Naive thymus-derived CD4-positive, alpha-beta T cell (primary cell): Measurements from ENCODE around the gene RPE. TPM values are rescaled to one million over a fixed set of nuclear protein-coding genes. Genes with fewer than 3 reads are reported as not detected.
A peak's percentile ranks its signal among the peaks of the same experiment; 100 is the strongest.

Experiments
- ATAC-seq: fragments of 150-1000 bp; cut with Tn5 transposase; 2 replicates; pipeline ENCODE4 v1.10.0; 2021; ENCODE audit warnings: mild to moderate bottlenecking, moderate library complexity
- CTCF ChIA-PET: fragments of 350-600 bp; sonication (Branson Sonifier 250); formaldehyde crosslinking; loops from one replicate; lab custom pipeline; 2021; ENCODE audit warnings: antibody characterized with exemption; lab: Charles Lee
- POLR2A ChIA-PET: fragments of 350-600 bp; sonication (Branson Sonifier 250); formaldehyde crosslinking; loops from one replicate; lab custom pipeline; 2021; ENCODE audit warnings: antibody characterized with exemption, inconsistent platforms; lab: Charles Lee
- DNase-seq, 9 donors: peaks; one replicate each; pipeline versions ENCODE4 v3.0.0 to v3.0.0-alpha.2; 2020 to 2022; ENCODE audit warnings: mixed read lengths in 1 of 9
- H3K27ac ChIP-seq: one replicate; pipeline ENCODE4 v1.7.0; 2013; ENCODE audit warnings: mild to moderate bottlenecking, low read depth, low read length, moderate library complexity
- H3K27me3 ChIP-seq, 2 donors: one replicate each; pipeline ENCODE4 v1.7.0; 2013; ENCODE audit warnings: low read length in 2 of 2, mild to moderate bottlenecking in 2 of 2, moderate library complexity in 2 of 2; ENCODE audit not compliant: control insufficient read depth in 2 of 2, insufficient read depth in 2 of 2
- H3K36me3 ChIP-seq, 3 experiments: 1 replicate in 2 of 3; 2 replicates in 1 of 3; pipeline ENCODE4 v1.7.0; 2013; ENCODE audit warnings: low read length in 3 of 3, mild to moderate bottlenecking in 3 of 3, moderate library complexity in 1 of 3; ENCODE audit not compliant: insufficient read depth in 3 of 3, control insufficient read depth in 2 of 3
- H3K4me1 ChIP-seq, 2 donors: one replicate each; pipeline ENCODE4 v1.7.0; 2013; ENCODE audit warnings: low read length in 2 of 2, mild to moderate bottlenecking in 2 of 2, moderate library complexity in 1 of 2; ENCODE audit not compliant: control insufficient read depth in 2 of 2, insufficient read depth in 2 of 2
- H3K4me3 ChIP-seq: 2 replicates; pipeline ENCODE4 v1.7.0; 2013; ENCODE audit warnings: mild to moderate bottlenecking, low read length
- H3K9me3 ChIP-seq, 3 experiments: 1 replicate in 2 of 3; 2 replicates in 1 of 3; pipeline ENCODE4 v1.7.0; 2013; ENCODE audit warnings: low read length in 3 of 3; ENCODE audit not compliant: control insufficient read depth in 2 of 3
- H3K27ac Mint-ChIP-seq, 9 donors: one replicate each; pipeline ENCODE4 v1.8.0; 2020 to 2022; ENCODE audit warnings: mixed read lengths in 9 of 9, mild to moderate bottlenecking in 8 of 9, moderate library complexity in 5 of 9, inconsistent platforms in 2 of 9
- H3K27me3 Mint-ChIP-seq, 5 donors: one replicate each; pipeline ENCODE4 v1.8.0; 2021 to 2022; ENCODE audit warnings: mixed read lengths in 5 of 5, mild to moderate bottlenecking in 1 of 5
- H3K36me3 Mint-ChIP-seq, 5 donors: one replicate each; pipeline ENCODE4 v1.8.0; 2020 to 2022; ENCODE audit warnings: mixed read lengths in 5 of 5, mild to moderate bottlenecking in 3 of 5, inconsistent platforms in 1 of 5
- H3K4me1 Mint-ChIP-seq, 7 donors: one replicate each; pipeline ENCODE4 v1.8.0; 2020 to 2022; ENCODE audit warnings: mixed read lengths in 7 of 7, mild to moderate bottlenecking in 3 of 7, inconsistent platforms in 1 of 7
- H3K4me3 Mint-ChIP-seq, 10 donors: one replicate each; pipeline ENCODE4 v1.8.0; 2020 to 2022; ENCODE audit warnings: mild to moderate bottlenecking in 10 of 10, mixed read lengths in 10 of 10, moderate library complexity in 6 of 10, inconsistent platforms in 2 of 10
- H3K9me3 Mint-ChIP-seq, 11 donors: one replicate each; pipeline ENCODE4 v1.8.0; 2020 to 2022; ENCODE audit warnings: mixed read lengths in 11 of 11, mild to moderate bottlenecking in 4 of 11, inconsistent platforms in 1 of 11, moderate library complexity in 1 of 11
- intact Hi-C, 2 donors: fragments of 100-400 bp; cut with micrococcal nuclease; formaldehyde crosslinking; loops; one replicate each; pipeline ENCODE4 v1.15.1; 2023
- polyA plus RNA-seq, 2 donors: library from polyadenylated mRNA; unstranded; fragments of 300-500 nt; fragmentation: Illumina TruSeq; gene quantifications; one replicate each; pipeline ENCODE4 v1.2.3, GENCODE V29; 2021
- total RNA-seq, 6 experiments: library from RNA in 5 of 6; stranded (reverse) in 5 of 6; gene quantifications; 1 replicate in 5 of 6; 2 replicates in 1 of 6; pipeline ENCODE4 v1.2.3 and lab custom pipeline; 2021 to 2026

RPE gene
- total and polyA plus RNA-seq, 7 experiments from 2014 or later: 15.9 to 47.3 (median 23.7) TPM

DNA sequence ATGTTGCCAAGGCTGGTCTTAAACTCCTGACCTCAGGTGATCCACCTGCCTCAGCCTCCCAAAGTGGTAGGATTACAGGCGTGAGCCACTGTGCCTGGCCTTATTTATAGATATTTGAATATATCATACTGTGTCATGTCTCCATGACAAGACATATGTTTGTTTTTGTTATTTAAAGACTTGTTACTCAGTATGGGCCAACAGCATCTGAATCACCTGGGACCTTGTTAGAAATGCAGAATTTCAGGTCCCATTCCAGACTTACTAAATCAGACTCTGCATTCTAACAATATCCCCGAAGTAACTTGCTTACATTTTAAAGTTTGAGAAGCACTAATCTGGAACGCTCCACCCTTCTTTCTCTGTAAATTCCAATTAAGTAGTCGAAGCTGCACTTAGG, 33.2 kb downstream of the RPE start:
- H3K9me3 Mint-ChIP-seq: no peaks in the 10 kb centered on the region
- no peak for DNase-seq
- Histone ChIP-seq H3K27me3 (no peaks in the 10 kb centered on the region), H3K4me1 (no peaks in the 10 kb centered on the region), H3K9me3 (no peaks in the 10 kb centered on the region), H3K27ac (no peak overlapping the region), H3K4me3 (no peak overlapping the region), H3K36me3 (no peaks in the 10 kb centered on the region)
- no peak for ATAC-seq
- CTCF ChIA-PET: no interaction called here
- H3K27ac Mint-ChIP-seq: no peak overlapping the region
- no peaks in the 10 kb centered on the region for H3K27me3 Mint-ChIP-seq
- intact Hi-C loops: no loop called here
- H3K36me3 Mint-ChIP-seq: peaks cover 0 to 17% (median 6%) of the 10 kb centered on the region in 5 donors
- H3K4me1 Mint-ChIP-seq: peaks cover 0 to 9% (median 0%) of the 10 kb centered on the region in 7 donors
- POLR2A ChIA-PET: no interaction called here
- H3K4me3 Mint-ChIP-seq: no peak overlapping the region

DNA sequence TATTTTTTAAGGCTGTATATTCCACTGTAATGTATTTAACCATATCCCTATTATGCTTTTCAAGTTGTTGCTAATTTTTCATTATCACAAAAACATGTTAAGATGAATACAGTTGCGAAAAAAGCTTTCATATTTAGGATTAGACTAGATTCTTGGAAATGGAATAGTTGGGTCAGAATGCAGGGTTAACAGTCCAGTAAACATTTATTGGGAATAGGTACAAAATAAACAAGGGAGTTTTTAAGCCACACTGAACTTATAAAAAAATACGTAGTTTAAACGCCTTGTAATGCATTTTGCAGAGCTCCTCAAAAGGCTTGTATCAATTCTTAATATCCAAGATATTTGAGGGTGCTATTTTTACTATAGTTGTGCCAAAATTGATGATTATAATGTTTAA, 35.6 kb downstream of the RPE start:
- Mint-ChIP-seq H3K9me3 (no peaks in the 10 kb centered on the region), H3K4me3 (no peak overlapping the region), H3K4me1 (peaks cover 0 to 6% (median 0%) of the 10 kb centered on the region in 7 donors), H3K27me3 (no peaks in the 10 kb centered on the region), H3K27ac (no peak overlapping the region), H3K36me3 (peaks cover 0 to 22% (median 6%) of the 10 kb centered on the region in 5 donors)
- Histone ChIP-seq H3K4me3 (no peak overlapping the region), H3K4me1 (no peaks in the 10 kb centered on the region), H3K27me3 (no peaks in the 10 kb centered on the region), H3K27ac (no peak overlapping the region), H3K36me3 (no peaks in the 10 kb centered on the region), H3K9me3 (no peaks in the 10 kb centered on the region)
- CTCF ChIA-PET: no interaction called here
- no peak for DNase-seq
- no peak for ATAC-seq
- intact Hi-C loops: no loop called here
- POLR2A ChIA-PET: no interaction called here

DNA sequence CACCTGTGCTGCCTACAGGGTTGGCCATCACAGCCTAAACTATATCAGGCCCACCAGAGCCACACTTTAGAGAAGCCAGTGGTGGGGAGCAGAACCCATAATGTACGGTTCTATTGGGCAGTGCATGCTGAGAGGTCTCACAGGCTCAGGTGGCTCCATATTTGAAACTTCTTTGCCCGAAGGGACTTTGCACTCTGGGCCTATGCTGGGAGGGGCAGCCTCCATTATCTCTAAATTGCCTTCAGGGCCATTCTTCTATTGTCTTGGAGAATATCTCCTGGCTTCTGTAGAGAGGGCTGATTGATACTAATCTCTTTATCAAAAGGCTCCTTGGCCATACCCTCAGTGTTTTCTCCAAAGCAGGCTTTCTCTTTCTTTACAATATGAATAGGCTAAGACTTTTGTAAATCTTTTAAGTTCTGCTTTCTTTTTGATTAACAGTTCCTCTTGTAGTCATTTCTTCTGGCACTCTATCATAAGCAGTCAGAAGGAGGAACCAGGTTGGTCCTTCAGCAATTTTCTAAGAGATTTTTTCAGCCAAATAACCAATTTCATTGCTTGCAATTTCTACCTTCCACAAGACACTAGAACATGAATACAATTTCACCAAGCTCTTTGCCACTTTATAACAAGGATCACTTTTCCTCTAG, 44.5 kb downstream of the RPE start:
- Mint-ChIP-seq H3K27me3 (no peaks in the 10 kb centered on the region), H3K36me3 (peaks cover 0 to 50% (median 20%) of the 10 kb centered on the region in 5 donors), H3K4me1 (no peaks in the 10 kb centered on the region), H3K4me3 (no peak overlapping the region), H3K27ac (no peak overlapping the region), H3K9me3 (peaks cover 0 to 13% (median 2%) of the 10 kb centered on the region in 11 donors)
- POLR2A ChIA-PET: no interaction called here
- Histone ChIP-seq H3K4me3 (no peak overlapping the region), H3K9me3 (no peaks in the 10 kb centered on the region), H3K27me3 (no peaks in the 10 kb centered on the region), H3K27ac (no peak overlapping the region), H3K36me3 (no peaks in the 10 kb centered on the region), H3K4me1 (no peaks in the 10 kb centered on the region)
- CTCF ChIA-PET: no interaction called here
- DNase-seq (no peak), ATAC-seq (peak; percentile 31)
- intact Hi-C loops: no loop called here

DNA sequence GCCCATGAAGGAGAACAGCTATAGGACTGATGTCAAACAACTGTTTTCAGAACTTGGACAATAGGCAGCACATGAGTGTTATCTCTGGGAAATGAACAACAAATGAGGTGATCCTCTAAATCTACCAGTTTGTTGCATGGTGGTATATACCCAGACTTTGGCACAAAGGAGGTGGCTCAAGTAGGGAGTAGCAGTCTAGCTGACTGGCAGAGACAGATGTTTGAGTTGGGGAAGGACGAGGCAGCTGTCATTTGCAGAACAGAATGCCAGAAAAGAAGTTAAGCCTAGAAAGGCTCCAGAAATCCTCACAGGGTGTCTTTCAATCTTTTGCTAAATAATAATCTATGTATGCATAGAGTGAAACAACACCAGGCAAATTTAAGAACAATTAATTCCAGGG, 47.4 kb downstream of the RPE start:
- peaks cover 3 to 57% (median 24%) of the 10 kb centered on the region in 5 donors for H3K36me3 Mint-ChIP-seq
- POLR2A ChIA-PET: no interaction called here
- Histone ChIP-seq H3K27ac (no peak overlapping the region), H3K27me3 (no peaks in the 10 kb centered on the region), H3K9me3 (peaks cover 0 to 5% (median 0%) of the 10 kb centered on the region in 3 experiments), H3K4me1 (no peaks in the 10 kb centered on the region), H3K36me3 (no peaks in the 10 kb centered on the region), H3K4me3 (no peak overlapping the region)
- no peak overlapping the region for H3K4me3 Mint-ChIP-seq
- no peaks in the 10 kb centered on the region for H3K27me3 Mint-ChIP-seq
- H3K9me3 Mint-ChIP-seq: peaks cover 0 to 24% (median 6%) of the 10 kb centered on the region in 11 donors
- ATAC-seq: no peak
- no peak for DNase-seq
- intact Hi-C loops: no loop called here
- H3K27ac Mint-ChIP-seq: no peak overlapping the region
- CTCF ChIA-PET: interaction anchor here (0.7 kb wide), 1 partner anchor 89 kb away, joined by 3 read pairs; no protein-coding TSS in a partner anchor
- H3K4me1 Mint-ChIP-seq: no peaks in the 10 kb centered on the region

DNA sequence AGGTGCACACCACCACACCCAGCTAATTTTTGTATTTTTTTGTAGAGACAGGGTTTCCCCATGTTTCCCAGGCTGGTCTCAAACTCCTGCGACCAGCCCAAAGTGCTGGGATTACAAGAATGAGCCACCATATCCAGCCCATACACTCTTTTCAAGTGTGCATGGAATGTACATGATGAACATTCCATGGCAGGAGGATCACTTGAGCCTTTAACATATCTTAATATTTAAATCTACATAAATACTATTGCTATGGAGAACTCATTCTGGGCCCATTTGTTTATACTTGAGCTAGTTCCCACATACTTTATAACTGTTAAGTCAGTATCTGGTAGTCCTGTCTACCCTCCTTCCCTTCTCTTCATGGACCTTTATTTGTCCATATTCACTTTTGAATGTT, 48.4 kb downstream of the RPE start:
- Histone ChIP-seq H3K4me1 (no peaks in the 10 kb centered on the region), H3K27ac (no peak overlapping the region), H3K36me3 (no peaks in the 10 kb centered on the region), H3K9me3 (peaks cover 0 to 10% (median 0%) of the 10 kb centered on the region in 3 experiments), H3K4me3 (no peak overlapping the region), H3K27me3 (no peaks in the 10 kb centered on the region)
- no peaks in the 10 kb centered on the region for H3K4me1 Mint-ChIP-seq
- ChIA-PET POLR2A (no interaction called here), CTCF (no interaction called here)
- peaks cover 11 to 58% (median 32%) of the 10 kb centered on the region in 5 donors for H3K36me3 Mint-ChIP-seq
- no peak overlapping the region for H3K27ac Mint-ChIP-seq
- DNase-seq (no peak), ATAC-seq (no peak)
- peaks cover 0 to 34% (median 12%) of the 10 kb centered on the region in 11 donors for H3K9me3 Mint-ChIP-seq
- intact Hi-C loops: no loop called here
- no peak overlapping the region for H3K4me3 Mint-ChIP-seq
- no peaks in the 10 kb centered on the region for H3K27me3 Mint-ChIP-seq

DNA sequence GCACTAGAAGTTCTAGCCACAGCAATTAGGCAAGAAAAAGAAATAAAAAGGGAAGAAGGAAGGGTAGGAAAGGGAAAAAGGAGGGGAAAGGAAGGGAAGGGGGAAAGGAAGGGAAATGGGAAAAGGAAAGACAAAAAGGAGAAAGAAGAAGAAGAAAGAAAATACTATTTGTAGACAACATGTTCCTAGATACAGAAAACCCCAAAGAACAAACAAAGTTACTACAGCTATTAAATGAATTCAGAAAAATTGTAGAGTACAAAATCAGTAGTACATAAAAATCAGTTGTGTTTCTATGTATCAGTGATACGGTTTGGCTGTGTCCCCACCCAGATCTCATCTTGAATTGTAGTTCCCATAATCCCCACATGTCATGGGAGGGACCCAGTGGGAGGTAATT, 52.3 kb downstream of the RPE start:
- no peak for DNase-seq
- CTCF ChIA-PET: no interaction called here
- Mint-ChIP-seq H3K36me3 (peaks cover 9 to 37% (median 24%) of the 10 kb centered on the region in 5 donors), H3K27me3 (no peaks in the 10 kb centered on the region), H3K27ac (no peak overlapping the region), H3K4me3 (no peak overlapping the region), H3K9me3 (peaks cover 5 to 56% (median 15%) of the 10 kb centered on the region in 11 donors), H3K4me1 (no peaks in the 10 kb centered on the region)
- Histone ChIP-seq H3K27ac (no peak overlapping the region), H3K9me3 (peaks cover 0 to 10% (median 0%) of the 10 kb centered on the region in 3 experiments), H3K4me1 (no peaks in the 10 kb centered on the region), H3K4me3 (no peak overlapping the region), H3K27me3 (no peaks in the 10 kb centered on the region), H3K36me3 (no peaks in the 10 kb centered on the region)
- no peak for ATAC-seq
- POLR2A ChIA-PET: no interaction called here
- intact Hi-C loops: no loop called here

DNA sequence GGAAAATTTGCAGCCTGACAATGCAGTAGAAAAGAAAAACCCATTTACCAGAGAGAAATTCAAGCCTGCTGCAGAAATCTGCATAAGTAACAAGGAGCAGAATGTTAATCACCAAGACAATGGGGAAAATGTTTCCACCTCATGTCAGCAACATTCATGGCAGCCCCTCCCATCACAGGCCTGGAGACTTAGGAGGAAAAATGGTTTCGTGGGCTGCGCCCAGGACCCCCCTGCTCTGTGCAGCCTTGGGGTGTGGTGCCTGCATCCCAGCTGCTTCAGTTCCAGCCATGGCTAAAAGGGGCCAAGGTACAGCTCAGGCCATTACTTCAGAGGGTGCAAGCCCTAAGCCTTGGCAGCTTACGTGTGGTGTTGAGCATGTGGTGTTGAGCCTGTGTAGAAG, 53.4 kb downstream of the RPE start:
- H3K27me3 ChIP-seq: no peaks in the 10 kb centered on the region
- intact Hi-C loops: no loop called here
- peaks cover 9 to 33% (median 29%) of the 10 kb centered on the region in 5 donors for H3K36me3 Mint-ChIP-seq
- peaks cover 0 to 10% (median 0%) of the 10 kb centered on the region in 3 experiments for H3K9me3 ChIP-seq
- ATAC-seq: no peak
- H3K27ac Mint-ChIP-seq: no peak overlapping the region
- no peak overlapping the region for H3K4me3 Mint-ChIP-seq
- no peaks in the 10 kb centered on the region for H3K4me1 ChIP-seq
- no peaks in the 10 kb centered on the region for H3K36me3 ChIP-seq
- peaks cover 5 to 59% (median 15%) of the 10 kb centered on the region in 11 donors for H3K9me3 Mint-ChIP-seq
- CTCF ChIA-PET: no interaction called here
- no peak for DNase-seq
- H3K27me3 Mint-ChIP-seq: no peaks in the 10 kb centered on the region
- no peak overlapping the region for H3K27ac ChIP-seq
- POLR2A ChIA-PET: no interaction called here
- H3K4me1 Mint-ChIP-seq: no peaks in the 10 kb centered on the region
- no peak overlapping the region for H3K4me3 ChIP-seq
